HCT116 (cell line): ENCODE results near the gene ALKBH8. TPM values are rescaled to one million over a fixed set of nuclear protein-coding genes. Genes with fewer than 3 reads are reported as not detected.

Source experiments
- ATAC-seq: fragments of 200-7000 bp; cut with Tn5 transposase; 2 replicates; pipeline ENCODE4 v1.9.1; 2020; ENCODE audit warnings: mild to moderate bottlenecking, moderate library complexity
- BruUV-seq: library from RNA; stranded (reverse); fragments of 400-500 nt; replicated peaks from 2 replicates; lab custom pipeline; 2021; lab: Mats Ljungman, UMichigan
- CTCF ChIA-PET: fragments of 300-600 bp; sonication (Branson Sonifier 250); formaldehyde crosslinking; loops from one replicate; lab custom pipeline; 2021; ENCODE audit warnings: antibody characterized with exemption; lab: Charles Lee
- POLR2A ChIA-PET: fragments of 300-600, 350-600 bp; sonication (Branson Sonifier 250); formaldehyde crosslinking; loops from one replicate; lab custom pipeline; 2021; ENCODE audit warnings: antibody characterized with exemption; lab: Charles Lee
- RAD21 ChIA-PET, 2 experiments: fragments of 300-600 bp; sonication (Branson Sonifier 250); formaldehyde crosslinking; loops; one replicate each; lab custom pipeline; 2023; ENCODE audit warnings: low total read pairs in 2 of 2; ENCODE audit not compliant: uncharacterized antibody in 2 of 2, unreplicated experiment in 2 of 2, low non-redundant PET in 1 of 2; lab: Charles Lee
- DNase-seq: peaks from one replicate; pipeline ENCODE4 v3.0.0-alpha.2; 2010; ENCODE audit warnings: low read depth, low spot score
- H2AFZ ChIP-seq: fragments of 200-600 bp; shearing (Covaris generic), sonication (generic); 2 replicates; pipeline ENCODE4 v1.6.1; 2017; ENCODE audit warnings: low read depth, mixed run types, mixed read lengths, antibody characterized with exemption, low read length; ENCODE audit not compliant: poor library complexity, severe bottlenecking
- H3K27ac ChIP-seq: 2 replicates; pipeline ENCODE4 v1.5.1; 2012; ENCODE audit warnings: low read depth, low read length
- H3K27me3 ChIP-seq: fragments of 200-600 bp; sonication (generic); 2 replicates; pipeline ENCODE4 v1.6.1; 2016; ENCODE audit warnings: mixed run types, low read length, mixed read lengths; ENCODE audit not compliant: insufficient read depth
- H3K36me3 ChIP-seq, 2 experiments: fragments of 200-500 bp in 1 of 2; fragments of 200-600 bp in 1 of 2; sonication (Bioruptor generic) in 1 of 2; sonication (generic) in 1 of 2; 2 replicates each; pipeline versions ENCODE4 v1.5.1 to v1.6.1; 2014 to 2016; ENCODE audit warnings: low read length in 2 of 2, inconsistent platforms in 1 of 2, mixed read lengths in 1 of 2, mixed run types in 1 of 2; ENCODE audit not compliant: insufficient read depth in 2 of 2, control insufficient read depth in 1 of 2
- H3K4me1 ChIP-seq, 2 experiments: fragments of 200-600 bp in 1 of 2; sonication (generic) in 1 of 2; 2 replicates each; pipeline versions ENCODE4 v1.5.1 to v1.6.1; 2012 to 2017; ENCODE audit warnings: low read length in 2 of 2, inconsistent platforms in 1 of 2, mild to moderate bottlenecking in 1 of 2, mixed read lengths in 1 of 2, mixed run types in 1 of 2, moderate library complexity in 1 of 2; ENCODE audit not compliant: insufficient read depth in 2 of 2, control insufficient read depth in 1 of 2
- H3K4me2 ChIP-seq: fragments of 200-600 bp; sonication (generic); 2 replicates; pipeline ENCODE4 v1.6.1; 2017; ENCODE audit warnings: mixed run types, low read length, mixed read lengths
- H3K4me3 ChIP-seq, 2 experiments: fragments of 200-600 bp in 1 of 2; sonication (generic) in 1 of 2; replicated peaks in 1 of 2; 2 replicates each; pipeline ENCODE4 v1.5.1; 2011 to 2016; ENCODE audit warnings: low read length in 2 of 2, control low read depth in 1 of 2, low read depth in 1 of 2, mild to moderate bottlenecking in 1 of 2, mixed read lengths in 1 of 2, mixed run types in 1 of 2
- H3K79me2 ChIP-seq: fragments of 200-600 bp; sonication (generic); 2 replicates; pipeline ENCODE4 v1.6.1; 2017; ENCODE audit warnings: mild to moderate bottlenecking, mixed run types, low read length, moderate library complexity, mixed read lengths; ENCODE audit not compliant: insufficient read depth
- H3K9ac ChIP-seq: fragments of 200-600 bp; sonication (generic); 2 replicates; pipeline ENCODE4 v1.6.1; 2016; ENCODE audit warnings: low read length, mixed read lengths
- H3K9me2 ChIP-seq: fragments of 200-600 bp; sonication (generic), shearing (Covaris generic); 2 replicates; pipeline ENCODE4 v1.6.1; 2017; ENCODE audit warnings: mixed run types, mild to moderate bottlenecking, moderate library complexity; ENCODE audit not compliant: insufficient read depth
- H3K9me3 ChIP-seq, 2 experiments: fragments of 200-500 bp in 1 of 2; fragments of 200-600 bp in 1 of 2; sonication (Bioruptor generic) in 1 of 2; sonication (generic) in 1 of 2; 2 replicates each; pipeline ENCODE4 v1.6.1; 2014 to 2017; ENCODE audit warnings: low read length in 2 of 2, mixed read lengths in 2 of 2, inconsistent platforms in 1 of 2, low read depth in 1 of 2, mild to moderate bottlenecking in 1 of 2, mixed run types in 1 of 2, moderate library complexity in 1 of 2; ENCODE audit not compliant: control insufficient read depth in 1 of 2, insufficient read depth in 1 of 2
- H4K20me1 ChIP-seq: fragments of 200-600 bp; sonication (generic), shearing (Covaris generic); 2 replicates; pipeline ENCODE4 v1.6.1; 2017; ENCODE audit warnings: mixed run types, mild to moderate bottlenecking, moderate library complexity; ENCODE audit not compliant: insufficient read depth
- CBX3 ChIP-seq: IDR thresholded peaks from 2 replicates; pipeline ENCODE4 v1.6.1; 2012; ENCODE audit warnings: low read depth
- EZH2phosphoT487 ChIP-seq: fragments of 200-600 bp; IDR thresholded peaks from 2 replicates; pipeline ENCODE4 v1.6.1; 2018; ENCODE audit warnings: antibody characterized with exemption, borderline replicate concordance
- SIN3A ChIP-seq: IDR thresholded peaks from 2 replicates; pipeline ENCODE4 v1.6.1; 2012; ENCODE audit warnings: low read depth
- SRF ChIP-seq: IDR thresholded peaks from 2 replicates; pipeline ENCODE4 v1.6.1; 2012; ENCODE audit warnings: low read depth
- ZNF274 ChIP-seq: fragments of 200-500 bp; sonication (Bioruptor generic); IDR thresholded peaks from 2 replicates; pipeline ENCODE4 v1.6.1; 2014; ENCODE audit warnings: mild to moderate bottlenecking, low read depth, low read length, inconsistent platforms
- intact Hi-C: fragments of 100-400 bp; cut with micrococcal nuclease; formaldehyde crosslinking; loops from 2 replicates; pipeline ENCODE4 v1.10.0; 2022
- total RNA-seq: library from RNA; stranded (reverse); gene quantifications from one replicate; pipeline ENCODE4 v1.2.1, GENCODE V29; 2021; ENCODE audit not compliant: unreplicated experiment
- TF ChIP-seq, protein P1 (sequence below): IDR thresholded peaks from 2 replicates; pipeline ENCODE4 v1.6.1; 2012; ENCODE audit warnings: low read depth

Gene ALKBH8
- total RNA-seq, 1 experiment from 2014 or later, result 11.6 TPM

DNA sequence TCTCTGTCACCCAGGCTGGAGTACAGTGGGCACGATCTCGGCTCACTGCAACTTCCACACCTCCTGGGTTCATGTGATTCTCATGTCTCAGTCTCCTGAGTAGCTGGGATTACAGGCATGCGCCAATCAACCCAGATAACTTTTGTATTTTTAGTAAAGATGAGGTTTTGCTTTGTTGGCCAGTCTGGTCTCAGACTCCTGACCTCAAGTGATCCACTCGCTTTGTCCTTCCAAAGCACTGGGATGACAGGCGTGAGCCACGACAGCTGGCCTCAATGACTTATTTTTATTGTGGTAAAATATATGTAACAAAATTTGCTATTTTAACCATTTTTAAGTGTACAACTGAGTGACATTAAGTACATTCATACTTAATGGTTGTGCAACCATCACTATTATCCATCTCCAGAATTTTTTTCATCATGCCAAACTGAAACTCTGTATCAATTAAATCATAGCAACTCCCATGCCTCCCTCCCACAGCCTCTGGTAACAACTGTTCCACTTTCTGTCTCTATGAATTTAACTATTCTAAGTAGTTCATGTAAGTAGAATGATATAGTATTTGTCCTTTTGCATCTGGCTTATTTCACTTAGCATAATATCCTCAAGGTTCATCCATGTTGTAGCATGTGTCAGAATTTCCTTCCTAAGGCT, 57.2 kb downstream of the ALKBH8 start:
- no peak for ATAC-seq
- BruUV-seq, result no TSS peak
- RAD21 ChIA-PET, result no interaction called here
- DNase-seq, result no peak
- H3K4me3 ChIP-seq, result no peak overlapping the region
- H2AFZ ChIP-seq, result no peak overlapping the region
- CTCF ChIA-PET, result no interaction called here
- no peaks in the 10 kb centered on the region for H3K27me3 ChIP-seq
- no peaks in the 10 kb centered on the region for H3K4me1 ChIP-seq
- no peak overlapping the region for H3K27ac ChIP-seq
- POLR2A ChIA-PET, result no interaction called here
- intact Hi-C loops, result no loop called here
- H3K36me3 ChIP-seq, result peaks cover 0 to 8% of the 10 kb centered on the region in 2 experiments; a peak in 1 of 4 replicates
- H3K4me2 ChIP-seq, result no peak overlapping the region
- H4K20me1 ChIP-seq, result no peaks in the 10 kb centered on the region
- no peaks in the 10 kb centered on the region for H3K9me3 ChIP-seq
- TF ChIP-seq SIN3A, result no peak
- no peak for TF ChIP-seq EZH2phosphoT487
- TF ChIP-seq ZNF274, result no peak
- TF ChIP-seq CBX3, result no peak
- TF ChIP-seq, protein P1, sequence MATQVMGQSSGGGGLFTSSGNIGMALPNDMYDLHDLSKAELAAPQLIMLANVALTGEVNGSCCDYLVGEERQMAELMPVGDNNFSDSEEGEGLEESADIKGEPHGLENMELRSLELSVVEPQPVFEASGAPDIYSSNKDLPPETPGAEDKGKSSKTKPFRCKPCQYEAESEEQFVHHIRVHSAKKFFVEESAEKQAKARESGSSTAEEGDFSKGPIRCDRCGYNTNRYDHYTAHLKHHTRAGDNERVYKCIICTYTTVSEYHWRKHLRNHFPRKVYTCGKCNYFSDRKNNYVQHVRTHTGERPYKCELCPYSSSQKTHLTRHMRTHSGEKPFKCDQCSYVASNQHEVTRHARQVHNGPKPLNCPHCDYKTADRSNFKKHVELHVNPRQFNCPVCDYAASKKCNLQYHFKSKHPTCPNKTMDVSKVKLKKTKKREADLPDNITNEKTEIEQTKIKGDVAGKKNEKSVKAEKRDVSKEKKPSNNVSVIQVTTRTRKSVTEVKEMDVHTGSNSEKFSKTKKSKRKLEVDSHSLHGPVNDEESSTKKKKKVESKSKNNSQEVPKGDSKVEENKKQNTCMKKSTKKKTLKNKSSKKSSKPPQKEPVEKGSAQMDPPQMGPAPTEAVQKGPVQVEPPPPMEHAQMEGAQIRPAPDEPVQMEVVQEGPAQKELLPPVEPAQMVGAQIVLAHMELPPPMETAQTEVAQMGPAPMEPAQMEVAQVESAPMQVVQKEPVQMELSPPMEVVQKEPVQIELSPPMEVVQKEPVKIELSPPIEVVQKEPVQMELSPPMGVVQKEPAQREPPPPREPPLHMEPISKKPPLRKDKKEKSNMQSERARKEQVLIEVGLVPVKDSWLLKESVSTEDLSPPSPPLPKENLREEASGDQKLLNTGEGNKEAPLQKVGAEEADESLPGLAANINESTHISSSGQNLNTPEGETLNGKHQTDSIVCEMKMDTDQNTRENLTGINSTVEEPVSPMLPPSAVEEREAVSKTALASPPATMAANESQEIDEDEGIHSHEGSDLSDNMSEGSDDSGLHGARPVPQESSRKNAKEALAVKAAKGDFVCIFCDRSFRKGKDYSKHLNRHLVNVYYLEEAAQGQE, result no peak
- TF ChIP-seq SRF, result no peak
- no peaks in the 10 kb centered on the region for H3K9me2 ChIP-seq
- H3K9ac ChIP-seq, result no peak overlapping the region
- H3K79me2 ChIP-seq, result no peaks in the 10 kb centered on the region
